ENCODE measurements around the gene RAB11FIP2.

Gene RAB11FIP2

DNA sequence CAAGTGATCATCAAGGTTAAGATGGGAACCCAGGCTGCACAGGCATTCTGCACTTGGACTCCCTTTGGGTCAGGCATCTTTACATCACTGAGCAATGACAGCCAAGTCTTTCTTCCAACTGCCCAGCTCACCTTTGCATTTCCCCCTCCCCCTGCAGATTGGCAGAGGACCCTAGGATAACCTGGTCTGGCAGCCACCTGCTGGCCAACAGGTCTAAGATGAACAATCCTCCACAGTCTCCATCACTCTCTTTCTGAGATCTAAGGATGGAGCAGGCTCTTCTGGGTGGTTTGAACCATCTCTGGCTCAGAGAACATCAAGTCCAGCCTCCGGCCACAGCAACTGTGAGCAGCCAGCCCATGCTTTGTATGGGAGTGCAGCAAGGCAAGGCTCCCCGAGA is 75.8 kb downstream of the RAB11FIP2 start:
- no peak overlapping the region for H3K4me3 ChIP-seq (ENCODE audit: low read length)
- DNase-seq (ENCODE audit: low read depth): no peak
- TF ChIP-seq, protein P1, sequence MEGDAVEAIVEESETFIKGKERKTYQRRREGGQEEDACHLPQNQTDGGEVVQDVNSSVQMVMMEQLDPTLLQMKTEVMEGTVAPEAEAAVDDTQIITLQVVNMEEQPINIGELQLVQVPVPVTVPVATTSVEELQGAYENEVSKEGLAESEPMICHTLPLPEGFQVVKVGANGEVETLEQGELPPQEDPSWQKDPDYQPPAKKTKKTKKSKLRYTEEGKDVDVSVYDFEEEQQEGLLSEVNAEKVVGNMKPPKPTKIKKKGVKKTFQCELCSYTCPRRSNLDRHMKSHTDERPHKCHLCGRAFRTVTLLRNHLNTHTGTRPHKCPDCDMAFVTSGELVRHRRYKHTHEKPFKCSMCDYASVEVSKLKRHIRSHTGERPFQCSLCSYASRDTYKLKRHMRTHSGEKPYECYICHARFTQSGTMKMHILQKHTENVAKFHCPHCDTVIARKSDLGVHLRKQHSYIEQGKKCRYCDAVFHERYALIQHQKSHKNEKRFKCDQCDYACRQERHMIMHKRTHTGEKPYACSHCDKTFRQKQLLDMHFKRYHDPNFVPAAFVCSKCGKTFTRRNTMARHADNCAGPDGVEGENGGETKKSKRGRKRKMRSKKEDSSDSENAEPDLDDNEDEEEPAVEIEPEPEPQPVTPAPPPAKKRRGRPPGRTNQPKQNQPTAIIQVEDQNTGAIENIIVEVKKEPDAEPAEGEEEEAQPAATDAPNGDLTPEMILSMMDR (conservative IDR thresholded peaks at IDR 0.05; ENCODE audit: low read length): no peak

DNA sequence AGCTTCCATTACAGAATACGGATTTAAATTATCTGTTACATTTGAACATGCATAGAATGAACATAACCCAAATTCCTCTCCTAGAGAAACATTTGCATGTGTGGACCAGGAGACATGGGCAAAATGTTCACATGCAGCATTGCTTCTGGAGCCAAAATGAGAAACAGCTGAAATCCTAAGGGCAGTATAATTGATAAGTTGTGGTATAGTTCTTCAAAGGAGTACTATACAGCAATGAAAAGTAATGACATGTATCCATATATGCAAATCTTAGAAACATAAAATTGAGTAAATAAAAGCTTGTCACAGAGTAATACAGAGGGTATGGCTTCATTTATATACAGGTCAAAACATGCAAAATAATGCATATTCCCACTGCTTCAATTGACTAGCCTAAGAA is 77.1 kb downstream of the RAB11FIP2 start:
- no peak overlapping the region for H3K4me3 ChIP-seq (ENCODE audit: low read length)
- TF ChIP-seq, protein P1 (conservative IDR thresholded peaks at IDR 0.05; ENCODE audit: low read length): no peak
- no peak for DNase-seq (ENCODE audit: low read depth)

DNA sequence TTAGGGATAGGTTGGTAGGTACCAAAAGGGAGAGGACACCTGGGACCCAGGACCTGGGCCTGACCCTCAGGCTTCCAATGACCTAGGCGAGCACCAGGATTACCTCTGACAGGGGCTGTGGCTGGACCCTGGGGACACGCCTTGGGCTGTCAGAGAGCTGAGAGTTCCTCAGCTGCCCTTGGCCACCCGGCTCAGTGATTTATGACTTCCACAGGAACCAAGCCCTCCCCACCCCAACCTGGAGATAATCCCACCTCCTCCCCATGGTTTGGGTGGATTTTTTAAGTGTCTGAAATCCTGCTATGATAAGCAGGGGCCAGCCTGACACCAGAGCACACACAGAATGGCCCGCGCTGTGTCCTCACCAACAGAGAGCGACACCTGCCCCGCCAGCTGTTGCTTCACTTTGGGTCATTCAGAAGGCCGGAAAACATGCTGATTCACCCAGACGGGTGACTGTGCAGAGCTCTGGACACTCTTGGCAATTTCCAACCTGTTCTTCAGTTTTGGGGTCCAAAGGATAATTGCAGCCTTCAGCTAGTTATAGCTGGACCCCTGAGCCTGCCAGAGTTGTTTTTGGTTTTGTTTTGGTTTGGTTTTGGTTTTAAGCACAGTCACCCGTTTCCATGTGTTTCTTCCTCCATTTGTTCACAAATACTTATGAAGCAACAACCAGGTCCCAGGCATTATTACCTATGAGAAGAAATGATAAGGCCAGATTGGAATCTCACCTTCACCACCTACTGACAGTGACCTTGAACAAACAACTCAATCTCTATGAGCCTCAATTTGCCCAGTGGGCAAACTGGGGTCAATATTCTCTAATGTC is 78.2 kb downstream of the RAB11FIP2 start:
- TF ChIP-seq, protein P1 (conservative IDR thresholded peaks at IDR 0.05; ENCODE audit: low read length): no peak
- no peak for DNase-seq (ENCODE audit: low read depth)
- H3K4me3 ChIP-seq (ENCODE audit: low read length): no peak overlapping the region

DNA sequence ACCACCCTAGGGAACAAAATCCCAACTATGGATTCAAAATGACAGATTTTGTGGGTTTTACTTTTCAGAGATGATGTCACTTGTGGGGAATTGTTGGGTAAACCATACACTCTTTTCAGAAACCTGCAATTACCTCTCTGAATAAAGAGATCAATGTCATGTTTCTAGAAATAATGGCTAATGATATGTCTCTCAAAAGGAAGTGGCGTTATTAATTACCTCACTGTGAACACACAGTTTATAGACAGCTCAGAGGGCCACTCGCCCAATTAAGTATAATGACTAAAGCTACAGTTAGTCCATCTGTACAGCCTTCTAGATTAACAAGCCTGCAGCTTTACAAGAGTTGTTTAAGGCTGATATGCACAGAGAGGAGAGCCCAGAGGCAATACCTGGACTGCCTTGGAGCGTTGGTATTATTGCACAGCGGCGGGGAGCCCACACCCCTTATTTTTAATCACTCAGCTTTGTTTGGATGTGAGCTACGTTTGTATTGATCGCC is 79.5 kb downstream of the RAB11FIP2 start:
- no peak overlapping the region for H3K4me3 ChIP-seq (ENCODE audit: low read length)
- no peak for DNase-seq (ENCODE audit: low read depth)
- TF ChIP-seq, protein P1 (conservative IDR thresholded peaks at IDR 0.05; ENCODE audit: low read length): no peak

DNA sequence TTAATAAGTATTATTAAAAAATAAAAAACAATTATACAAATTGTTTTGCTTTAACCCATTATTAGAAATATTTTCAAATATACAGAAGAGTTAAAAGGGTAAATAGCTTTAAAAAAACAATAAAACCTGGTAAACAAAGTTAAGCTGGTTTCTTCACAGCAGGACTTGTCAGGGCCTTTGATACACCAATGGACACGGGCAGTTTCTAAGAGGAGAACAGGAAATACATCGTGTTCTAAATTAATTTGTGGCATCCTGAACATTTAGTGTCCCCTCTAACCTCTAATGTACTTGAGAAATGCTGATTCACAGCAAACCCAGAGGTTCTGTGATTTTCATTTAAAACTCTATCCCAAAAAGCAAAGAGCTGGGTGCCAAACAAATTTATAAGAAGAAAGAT is 80.8 kb downstream of the RAB11FIP2 start:
- DNase-seq (ENCODE audit: low read depth): no peak
- H3K4me3 ChIP-seq (ENCODE audit: low read length): no peak overlapping the region
- TF ChIP-seq, protein P1 (conservative IDR thresholded peaks at IDR 0.05; ENCODE audit: low read length): no peak

DNA sequence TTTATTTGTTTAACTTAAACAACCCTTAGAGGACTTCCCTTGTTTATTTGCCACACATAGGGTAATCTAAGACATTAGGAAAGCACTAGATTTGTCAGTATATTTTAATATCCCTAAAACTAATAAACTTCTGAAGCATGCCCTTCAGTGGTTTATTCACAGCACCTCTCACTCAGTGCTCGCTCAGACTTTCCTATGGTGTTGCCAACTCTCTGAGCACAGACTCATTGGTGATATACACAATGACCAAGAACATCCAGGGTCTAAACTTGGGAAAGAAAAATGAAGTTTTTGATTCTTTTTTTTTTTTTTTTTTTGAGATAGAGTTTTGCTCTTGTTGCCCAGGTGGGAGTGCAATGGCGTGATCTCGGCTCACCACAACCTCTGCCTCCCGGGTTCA is 82.2 kb downstream of the RAB11FIP2 start:
- H3K4me3 ChIP-seq (ENCODE audit: low read length): no peak overlapping the region
- no peak for DNase-seq (ENCODE audit: low read depth)
- TF ChIP-seq, protein P1 (conservative IDR thresholded peaks at IDR 0.05; ENCODE audit: low read length): no peak

DNA sequence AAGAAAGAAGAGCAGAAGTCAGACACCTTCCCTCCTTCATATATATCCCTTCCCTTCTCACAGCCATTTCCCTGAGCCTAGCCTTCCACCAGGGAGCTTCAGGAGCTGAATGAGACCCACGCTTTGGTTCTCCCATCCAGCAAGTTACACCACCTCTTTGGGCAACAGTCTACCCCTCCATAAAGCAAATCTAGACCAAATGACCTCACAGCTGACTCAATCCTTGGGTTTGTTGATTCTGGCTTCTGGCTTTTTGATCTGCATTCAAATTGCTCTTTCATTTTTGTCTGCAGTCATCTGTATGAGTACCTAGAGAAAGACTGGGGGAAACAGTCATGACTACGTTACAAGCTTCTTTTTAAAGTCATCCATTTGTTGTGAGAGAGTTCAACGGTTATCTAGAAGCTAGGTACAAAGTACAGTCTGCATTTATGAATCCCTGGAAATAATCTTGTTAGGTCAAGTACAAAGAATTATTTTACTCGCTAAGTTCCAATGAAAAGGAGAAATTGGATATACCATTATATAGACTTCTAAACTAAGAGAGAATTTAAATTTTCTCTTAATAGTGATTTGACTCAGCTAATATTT is 86.3 kb downstream of the RAB11FIP2 start:
- no peak overlapping the region for H3K4me3 ChIP-seq (ENCODE audit: low read length)
- DNase-seq (ENCODE audit: low read depth): peak; percentile 13
- TF ChIP-seq, protein P1 (conservative IDR thresholded peaks at IDR 0.05; ENCODE audit: low read length): no peak

Data from AG10803 (cell line).